CD4-positive, alpha-beta T cell treated with Interleukin-1 beta for 1 hour (primary cell): ENCODE results near the gene ITPKB.
A peak's percentile ranks its signal among the peaks of the same experiment; 100 is the strongest.
"Not testable (repeated sequence)": the region's sequence is repeated elsewhere in the genome, so short reads cannot be mapped to it uniquely, and the experiment has no call there.

Experiments used
- DNase-seq, 2 donors: peaks; one replicate each; pipeline ENCODE4 v3.0.0-alpha.2; 2020 to 2022

The ITPKB gene

DNA sequence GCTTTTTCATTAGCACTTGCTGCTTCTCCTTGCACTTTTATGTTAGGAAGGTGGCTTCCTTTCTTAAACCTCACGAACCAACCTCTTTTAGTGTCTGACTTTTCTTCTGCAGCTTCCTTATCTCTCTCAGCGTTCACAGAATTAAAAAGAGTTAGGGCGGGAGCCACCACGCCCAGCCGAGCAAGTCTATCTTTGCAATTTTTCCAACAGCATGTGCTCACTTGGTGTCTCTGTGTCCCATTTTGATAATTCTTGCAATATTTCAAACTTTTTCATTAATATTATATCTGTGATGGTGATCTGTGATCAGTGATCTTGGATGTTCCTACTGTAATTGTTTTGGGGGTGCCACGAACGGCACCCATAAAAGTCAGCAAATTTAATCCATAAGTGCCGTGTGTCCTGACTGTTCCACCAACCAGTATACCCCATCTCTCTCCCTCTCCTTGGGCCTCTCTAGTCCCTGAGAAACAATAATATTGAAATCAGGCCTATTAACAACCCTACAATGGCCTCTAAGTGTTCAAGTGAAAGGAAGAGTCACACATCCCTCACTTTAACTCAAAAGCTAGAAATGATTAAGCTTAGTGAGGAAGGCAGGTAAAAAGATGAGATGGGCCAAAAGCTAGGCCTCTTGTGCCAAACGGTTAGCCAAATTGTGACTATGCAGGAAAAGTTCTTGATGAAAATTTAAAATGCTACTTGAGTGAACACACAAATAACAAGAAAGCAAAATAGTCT is 15.9 kb upstream of the ITPKB start:
- no peak for DNase-seq

DNA sequence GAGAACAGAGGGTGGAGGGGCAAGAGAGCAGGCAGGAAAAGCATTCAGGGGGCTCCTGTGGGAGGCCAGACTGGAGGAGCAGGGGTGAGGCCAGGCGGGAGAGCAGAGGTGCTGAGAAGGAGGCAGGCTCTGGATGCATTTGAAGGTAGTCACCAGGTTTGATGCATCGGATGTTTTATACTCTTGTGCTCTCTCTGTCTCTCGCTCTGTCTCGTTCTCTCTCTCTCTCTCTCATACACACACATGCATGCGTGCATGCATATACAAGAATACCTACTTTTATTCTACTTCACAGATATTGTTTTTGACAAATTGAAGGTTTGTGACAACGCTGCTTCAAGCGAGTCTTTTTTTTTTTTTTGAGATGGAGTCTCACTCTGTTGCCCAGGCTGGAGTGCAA is 15.0 kb upstream of the ITPKB start:
- DNase-seq = no peak

DNA sequence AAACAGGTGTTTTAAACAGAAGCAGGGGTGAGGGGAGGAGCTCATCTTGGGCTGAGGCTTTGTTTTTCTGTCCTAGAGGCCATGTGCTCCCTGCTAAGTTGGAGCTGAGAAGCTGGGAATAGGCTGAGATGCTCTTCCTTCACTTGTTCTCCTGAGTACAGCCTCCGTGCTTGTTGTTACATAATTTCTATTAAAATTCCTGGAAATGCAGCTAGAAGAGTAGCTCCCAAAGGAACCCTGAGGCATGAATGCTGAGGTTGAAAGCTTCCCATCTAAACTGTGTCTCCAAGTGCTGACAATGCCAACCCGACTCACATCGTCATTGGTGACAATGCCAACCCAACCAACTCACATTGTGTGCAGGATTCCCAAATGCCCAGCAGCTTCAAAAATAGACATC is 12.6 kb upstream of the ITPKB start:
- DNase-seq = no peak

DNA sequence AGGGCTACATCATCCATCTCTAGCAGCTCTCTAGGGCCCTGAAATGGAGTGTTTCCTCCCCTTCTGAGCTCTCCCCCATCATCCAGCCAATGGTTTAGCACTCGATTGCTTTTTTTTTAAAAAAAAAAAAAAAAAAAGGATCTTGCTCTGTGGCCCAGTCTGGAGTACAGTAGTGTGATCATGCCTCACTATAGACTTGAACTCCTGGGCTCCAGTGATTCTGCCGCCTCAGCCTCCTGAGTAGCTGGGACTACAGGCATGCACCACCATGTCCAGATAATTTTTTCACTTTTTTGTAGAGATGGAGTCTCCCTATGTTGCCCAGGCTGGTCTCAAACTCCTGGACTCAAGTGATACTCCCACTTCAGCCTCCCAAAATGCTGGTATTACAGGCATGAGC is 12.1 kb upstream of the ITPKB start:
- DNase-seq = no peak

DNA sequence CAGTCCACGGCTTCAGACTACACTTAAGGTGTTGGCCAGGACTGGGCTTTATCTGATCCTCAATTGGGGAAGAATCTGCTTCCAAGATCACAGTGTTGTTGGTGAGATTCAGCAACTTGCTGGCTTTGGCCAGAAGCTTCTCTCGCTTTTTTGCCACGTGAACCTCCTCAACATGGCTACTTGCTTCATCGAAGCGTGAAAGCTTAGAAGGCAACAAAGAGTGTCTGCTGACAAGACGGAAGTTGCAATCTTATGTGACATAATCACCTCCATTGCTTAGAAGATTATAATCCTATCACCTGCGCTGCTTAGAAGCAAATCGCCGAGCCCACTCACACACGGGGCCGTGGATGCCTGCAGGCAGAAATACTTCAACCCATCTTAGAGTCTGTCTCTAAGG is 10.4 kb upstream of the ITPKB start:
- no peak for DNase-seq

DNA sequence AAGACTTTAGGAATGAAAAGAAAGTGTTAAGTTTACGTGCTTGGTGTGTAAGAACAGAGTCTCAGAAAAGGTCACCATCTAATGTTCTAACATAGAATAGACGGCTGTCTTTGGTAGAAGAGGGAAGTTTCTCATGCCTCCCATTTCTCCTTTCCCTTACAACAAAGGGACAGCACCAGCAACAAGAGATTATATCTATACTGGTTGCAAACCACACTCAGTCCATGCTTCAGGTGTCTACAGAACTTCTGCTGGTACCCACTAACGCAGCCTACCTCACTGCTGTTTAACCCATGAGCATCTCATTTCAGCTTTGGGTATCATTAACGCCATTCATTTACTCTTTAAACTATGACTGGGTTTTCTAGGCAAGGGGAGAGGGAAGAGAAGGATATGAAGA is 9.2 kb upstream of the ITPKB start:
- DNase-seq = no peak

DNA sequence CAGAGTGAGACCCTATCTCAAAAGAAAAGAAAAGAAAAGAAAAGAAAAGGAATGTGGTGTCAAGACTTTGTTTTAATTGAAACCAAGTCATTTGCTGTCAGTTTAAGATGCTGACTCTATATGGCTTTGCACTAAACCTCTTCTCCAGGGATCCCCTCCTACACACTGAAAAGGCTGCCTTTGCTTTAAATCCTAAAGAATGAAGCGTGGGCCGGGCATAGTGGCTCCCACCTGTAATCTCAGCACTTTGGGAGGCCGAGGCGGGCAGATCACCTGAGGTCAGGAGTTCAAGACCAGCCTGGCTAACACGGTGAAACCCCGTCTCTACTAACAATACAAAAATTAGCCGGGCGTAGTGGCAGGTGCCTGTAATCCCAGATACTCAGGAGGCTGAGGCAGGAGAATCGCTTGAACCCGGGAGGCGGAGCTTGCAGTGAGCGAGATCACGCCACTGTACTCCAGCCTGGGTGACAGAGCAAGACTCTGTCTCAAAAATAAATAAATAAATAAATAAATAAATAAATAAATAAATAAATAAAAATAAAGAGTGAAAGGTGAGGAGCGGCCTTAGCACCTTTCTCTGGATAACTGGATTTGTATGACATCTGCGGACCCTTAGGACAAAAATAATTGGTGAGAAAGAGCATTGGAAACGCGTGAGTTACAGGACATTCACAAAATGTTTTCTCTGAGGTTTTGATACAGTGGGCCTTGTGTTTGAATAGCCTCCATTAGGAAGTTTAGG is 8.6 kb upstream of the ITPKB start:
- not testable (repeated sequence) for DNase-seq

DNA sequence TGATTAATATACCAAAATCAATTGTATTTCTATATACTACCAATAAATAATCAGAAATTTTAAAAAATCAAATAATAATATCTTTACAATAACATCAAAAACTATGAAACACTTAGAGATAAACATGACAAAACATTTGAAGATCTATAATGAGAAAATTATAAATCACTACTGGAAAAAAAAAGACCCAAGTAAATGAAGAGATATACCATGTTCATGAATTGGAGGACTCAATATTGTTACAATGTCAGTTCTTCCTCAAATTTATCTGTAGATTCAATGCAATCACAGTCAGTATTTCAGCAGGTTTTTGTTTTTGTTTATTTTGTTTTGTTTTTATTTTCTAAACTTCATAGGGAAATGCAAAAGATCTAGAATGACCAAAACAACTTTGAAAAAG is 4.2 kb upstream of the ITPKB start:
- no peak for DNase-seq

DNA sequence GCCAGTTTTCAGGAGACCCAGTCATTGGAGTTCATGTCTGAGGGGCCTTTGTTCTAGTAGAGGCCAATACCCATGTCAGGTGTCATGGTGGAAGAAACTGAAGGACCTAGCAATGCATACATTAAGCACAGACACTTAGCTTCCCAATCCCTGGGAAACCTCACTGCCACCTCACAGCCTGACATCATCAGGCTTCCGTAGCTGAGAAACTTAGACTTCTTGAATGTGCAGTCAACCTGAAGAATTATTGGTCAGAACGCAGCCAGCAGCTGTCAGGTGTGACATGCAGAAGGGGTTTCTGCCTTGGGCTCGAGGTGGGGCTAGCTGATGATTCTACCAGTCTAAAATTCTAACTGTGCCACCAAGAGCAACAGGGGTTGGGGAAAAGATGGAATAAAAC is 1.9 kb upstream of the ITPKB start:
- DNase-seq = no peak

DNA sequence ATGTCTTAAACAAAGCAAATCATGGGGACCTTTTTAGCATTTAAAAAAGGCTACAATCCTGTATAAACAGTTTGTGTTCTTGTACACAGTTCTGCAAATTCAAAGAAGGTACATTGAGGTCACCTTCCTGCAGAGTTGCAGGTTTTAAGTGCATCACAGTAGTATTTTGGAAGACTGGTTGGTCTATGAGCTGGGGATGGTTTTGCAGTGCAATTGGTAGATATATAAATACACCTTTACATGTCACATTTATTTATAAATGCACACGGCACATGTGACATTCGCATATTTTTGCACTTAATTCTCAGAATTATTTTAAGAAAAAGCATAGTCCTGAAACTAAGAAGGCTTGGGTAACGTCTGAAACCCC is 599 bp upstream of the ITPKB start:
- no peak for DNase-seq

DNA sequence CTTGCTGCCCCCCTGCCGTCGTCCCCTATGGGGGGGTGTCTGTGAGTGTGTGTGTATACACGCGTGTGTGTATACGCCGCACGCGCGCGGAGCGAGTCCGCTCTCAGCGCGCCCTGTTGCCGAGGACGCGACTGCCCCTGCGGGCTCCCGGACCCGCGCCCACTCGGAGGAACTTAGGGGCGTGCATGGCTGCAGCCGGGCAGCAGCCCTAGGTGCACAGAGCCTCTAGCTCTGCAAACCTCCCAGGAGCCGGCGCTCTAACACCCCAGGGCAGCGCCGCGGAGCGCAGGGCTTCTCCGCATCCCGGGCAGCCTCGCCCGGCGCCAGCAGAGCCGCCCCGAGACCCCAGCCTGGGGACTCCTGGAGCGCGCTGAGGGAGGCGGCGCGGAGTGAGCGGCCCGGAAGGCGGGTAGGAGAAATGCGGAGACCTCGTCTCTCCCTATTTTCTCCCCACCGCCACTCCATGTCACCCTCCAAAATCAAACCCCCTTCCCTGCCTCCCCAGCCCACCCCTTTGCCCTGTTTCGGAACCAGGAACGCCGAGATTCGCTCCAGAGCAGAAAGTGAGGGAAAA is 574 bp downstream of the ITPKB start:
- DNase-seq = peak; percentile 32 to 45

DNA sequence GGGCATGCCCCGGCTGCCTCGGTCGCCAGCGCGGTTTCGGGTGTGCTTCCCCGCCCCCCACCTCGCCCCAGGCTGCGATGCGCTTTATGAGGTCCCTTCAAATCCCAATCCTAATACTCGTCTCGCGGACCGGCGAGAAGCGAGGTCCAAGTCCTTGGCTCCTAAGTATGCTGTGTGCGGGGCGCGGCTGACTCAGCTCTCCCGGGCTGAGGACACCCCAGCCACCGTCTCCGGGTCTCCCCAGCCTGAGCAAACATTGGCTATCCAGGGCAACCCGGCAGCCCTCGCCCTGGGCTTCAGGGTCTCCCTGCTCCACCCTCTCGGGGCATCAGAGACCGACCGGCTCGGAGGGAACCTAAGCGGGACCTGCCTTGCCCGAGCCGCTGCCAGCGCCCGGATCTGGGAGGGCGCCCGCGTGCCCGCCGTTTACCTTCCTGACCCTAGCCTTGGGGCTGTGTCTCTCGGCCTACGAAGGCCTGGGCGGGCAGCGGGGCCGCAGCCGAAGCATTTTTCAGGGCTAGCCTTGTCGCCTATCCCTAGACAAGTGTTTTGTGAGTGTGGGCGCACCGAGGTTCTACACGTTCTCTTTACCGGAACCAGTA is 1.2 kb downstream of the ITPKB start:
- peak; percentile 35 to 36 for DNase-seq

DNA sequence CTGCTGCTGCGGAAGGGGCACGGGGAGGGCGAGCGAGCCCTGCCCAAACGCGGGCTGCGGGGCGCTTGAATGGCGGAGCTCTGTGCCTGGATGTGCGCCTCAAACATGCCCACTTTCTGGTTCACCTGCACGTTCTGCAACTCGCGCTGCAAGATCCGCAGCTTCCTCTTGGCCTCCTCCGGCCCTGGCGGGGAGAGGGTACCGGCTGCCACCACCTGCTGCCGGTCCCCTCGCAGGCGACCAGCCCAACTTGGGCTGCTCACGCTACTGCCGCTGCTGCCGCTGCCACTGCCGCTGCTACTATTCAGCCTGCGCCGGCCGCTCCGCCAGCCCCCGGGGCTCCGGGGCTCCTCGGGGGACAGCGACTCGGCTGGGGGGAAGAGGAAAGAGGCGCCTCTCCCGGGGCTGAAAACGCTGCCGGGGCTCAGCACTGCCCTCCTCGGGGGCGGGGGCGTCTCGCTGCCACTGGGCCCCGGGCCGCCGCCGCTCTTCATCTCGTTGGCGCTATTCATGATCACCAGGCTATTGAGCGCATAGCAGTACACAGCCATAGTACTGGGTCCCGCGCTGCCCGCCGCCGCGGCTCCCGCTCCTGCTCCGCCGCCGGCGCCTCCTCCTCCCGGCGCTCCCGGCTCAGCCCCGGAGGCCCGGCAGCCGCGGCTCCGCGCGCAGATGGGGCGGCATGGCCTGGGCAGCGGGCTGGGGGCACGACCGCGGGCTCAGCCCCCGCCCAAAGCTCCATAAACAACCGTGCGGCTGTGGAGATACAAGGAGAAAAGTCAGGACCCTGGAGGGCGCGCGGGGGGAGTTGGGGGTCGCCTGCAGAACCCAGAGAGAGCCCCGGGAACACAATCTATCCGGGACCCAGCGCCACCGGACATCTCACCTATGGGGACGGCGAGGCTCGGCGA is 1.9 kb downstream of the ITPKB start:
- DNase-seq = peak; percentile 64

DNA sequence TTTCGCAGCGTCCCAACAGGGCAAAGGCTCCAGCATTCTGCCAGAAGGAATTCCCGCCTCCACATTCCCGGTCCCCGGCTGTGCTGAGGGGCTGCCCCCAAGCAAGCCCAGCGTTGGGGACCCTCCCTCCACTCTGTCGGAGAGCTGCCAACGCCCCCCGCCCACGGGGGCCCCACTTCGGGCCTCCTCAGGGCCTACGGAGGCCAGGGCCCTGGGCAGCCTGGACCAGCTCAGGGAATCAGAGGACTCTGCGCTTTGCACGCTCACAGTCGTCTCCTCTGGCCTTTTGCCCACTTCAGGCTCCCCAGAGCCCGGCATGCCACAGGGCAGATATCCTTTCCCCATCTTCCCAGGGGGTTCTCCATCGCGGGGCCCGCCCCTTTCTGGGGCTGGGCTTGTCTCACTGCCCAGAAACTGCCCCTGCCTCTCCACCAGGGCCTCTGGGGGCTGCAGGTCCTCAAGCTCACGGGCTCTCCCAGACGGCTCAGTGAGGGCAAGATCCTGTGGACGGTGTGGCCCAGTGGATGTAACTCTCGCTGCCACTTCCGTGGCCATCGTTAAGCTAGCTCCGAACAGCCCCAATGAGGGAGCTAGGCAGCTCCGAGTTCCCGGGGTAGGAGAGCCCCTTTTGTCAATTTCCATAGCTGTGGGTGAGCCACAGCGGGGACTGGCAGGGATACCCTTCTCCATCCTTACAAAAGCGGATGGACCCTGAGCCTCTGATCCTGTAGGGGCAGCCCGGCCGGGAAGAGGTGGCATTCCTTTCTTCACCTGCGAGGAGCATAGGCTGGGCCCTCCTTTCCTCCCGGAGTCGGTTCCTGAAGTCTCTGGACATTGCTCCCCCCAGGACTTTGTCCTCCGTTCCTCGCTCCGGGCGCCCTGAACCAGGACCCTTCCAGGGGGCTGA is 2.8 kb downstream of the ITPKB start:
- peak in 1 of 2 donors; percentile 21 for DNase-seq

DNA sequence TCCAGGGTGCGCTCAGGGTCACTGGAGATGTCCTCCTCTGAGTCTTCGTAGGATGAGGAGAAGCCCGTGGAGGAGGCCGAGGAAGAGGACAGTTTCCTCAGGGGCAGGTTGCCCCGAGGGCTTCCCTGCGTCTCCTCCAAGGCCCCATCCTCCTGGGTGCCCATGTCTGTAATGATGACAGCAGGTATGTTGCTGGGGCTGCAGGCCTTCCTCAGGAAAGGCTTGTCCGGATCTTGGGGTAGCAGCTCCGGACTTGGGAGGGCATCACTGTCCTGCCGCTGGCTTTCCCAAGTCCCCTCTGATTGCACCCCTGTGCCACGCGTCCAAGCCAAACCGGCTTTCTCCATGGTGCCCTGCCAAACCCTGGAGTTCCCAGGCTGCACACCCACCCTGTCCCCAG is 3.5 kb downstream of the ITPKB start:
- DNase-seq = no peak

DNA sequence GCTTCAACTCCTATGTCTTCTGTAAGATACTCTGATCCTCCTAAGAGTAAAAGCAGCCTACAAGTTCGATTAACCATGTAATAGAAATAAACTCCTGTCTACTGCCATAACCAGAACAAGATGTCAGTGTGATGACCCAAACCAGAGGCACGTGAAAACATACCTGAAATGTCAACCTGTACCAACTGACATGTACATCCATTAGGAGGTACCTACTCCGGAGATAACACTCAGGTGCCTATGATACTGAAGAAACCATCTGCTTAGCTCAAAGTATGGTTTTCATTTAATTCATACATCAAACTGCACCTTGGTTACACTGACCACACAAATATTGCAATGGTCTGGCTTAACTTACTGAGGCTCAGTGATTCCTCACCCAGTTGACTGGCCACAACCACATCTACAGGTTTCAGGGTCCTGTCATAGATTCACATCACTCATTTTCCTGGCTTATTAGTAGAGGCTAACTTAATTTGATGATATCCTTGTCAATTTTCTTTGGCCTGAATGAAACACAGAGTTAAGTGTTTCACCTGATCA is 4.4 kb downstream of the ITPKB start:
- DNase-seq = no peak

DNA sequence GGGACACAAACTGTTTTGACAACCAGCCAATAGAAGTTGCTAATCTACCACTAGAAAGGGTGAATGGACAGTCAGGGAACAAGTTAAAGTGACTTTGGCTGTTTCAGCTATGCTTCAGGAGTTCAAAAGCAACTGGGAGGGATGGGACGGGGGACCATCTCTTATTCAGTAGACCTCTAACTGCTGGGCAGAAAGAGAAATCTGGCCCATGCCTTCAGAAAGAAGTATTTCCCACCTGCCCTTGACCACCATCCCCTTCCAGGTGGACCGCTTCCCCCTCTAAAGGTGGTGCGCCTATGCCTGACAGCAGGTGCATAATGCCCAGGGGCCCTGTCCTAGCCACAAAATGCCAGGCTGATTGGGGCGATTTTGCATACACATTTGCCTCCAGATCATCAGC is 5.2 kb downstream of the ITPKB start:
- DNase-seq = no peak

DNA sequence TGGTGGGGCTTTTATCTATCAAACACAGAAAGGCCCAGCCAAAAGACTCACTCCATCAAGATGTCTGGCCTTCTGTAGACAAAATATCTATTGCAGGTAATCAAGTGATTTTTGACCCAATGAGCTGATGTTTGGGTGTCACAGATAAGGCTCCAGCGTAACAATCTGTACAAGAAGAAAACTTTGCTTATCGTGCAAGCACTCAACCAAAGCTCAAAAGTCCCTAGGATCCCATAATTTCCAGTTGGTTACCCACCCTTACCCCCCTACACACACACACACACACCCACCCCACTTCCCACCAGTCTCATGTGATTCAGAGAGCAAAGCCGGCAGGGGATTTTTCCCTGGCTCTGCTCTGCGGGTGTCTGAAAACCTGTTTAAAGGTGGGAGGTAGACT is 5.8 kb downstream of the ITPKB start:
- DNase-seq = no peak

DNA sequence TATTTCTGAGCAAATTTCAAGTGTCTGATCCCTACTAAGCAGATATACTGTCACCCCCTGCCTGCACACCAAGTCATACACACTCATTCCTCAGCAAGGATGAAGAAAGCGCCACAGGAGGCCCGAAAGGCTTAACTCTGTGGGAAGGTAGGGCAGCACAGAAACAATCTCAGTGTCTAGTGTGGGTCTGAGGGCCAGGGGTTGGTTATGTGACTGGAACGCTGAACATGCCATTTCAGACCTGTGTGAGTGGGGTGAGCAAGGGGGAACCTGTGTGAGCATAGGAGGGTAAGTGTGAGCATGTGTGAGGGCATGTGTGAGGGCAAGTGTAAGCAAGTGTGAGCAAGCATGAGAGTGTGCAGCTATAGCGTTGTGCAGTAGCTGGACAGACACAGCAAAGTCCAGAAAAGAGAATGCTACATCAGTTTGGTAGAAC is 6.2 kb downstream of the ITPKB start:
- no peak for DNase-seq

DNA sequence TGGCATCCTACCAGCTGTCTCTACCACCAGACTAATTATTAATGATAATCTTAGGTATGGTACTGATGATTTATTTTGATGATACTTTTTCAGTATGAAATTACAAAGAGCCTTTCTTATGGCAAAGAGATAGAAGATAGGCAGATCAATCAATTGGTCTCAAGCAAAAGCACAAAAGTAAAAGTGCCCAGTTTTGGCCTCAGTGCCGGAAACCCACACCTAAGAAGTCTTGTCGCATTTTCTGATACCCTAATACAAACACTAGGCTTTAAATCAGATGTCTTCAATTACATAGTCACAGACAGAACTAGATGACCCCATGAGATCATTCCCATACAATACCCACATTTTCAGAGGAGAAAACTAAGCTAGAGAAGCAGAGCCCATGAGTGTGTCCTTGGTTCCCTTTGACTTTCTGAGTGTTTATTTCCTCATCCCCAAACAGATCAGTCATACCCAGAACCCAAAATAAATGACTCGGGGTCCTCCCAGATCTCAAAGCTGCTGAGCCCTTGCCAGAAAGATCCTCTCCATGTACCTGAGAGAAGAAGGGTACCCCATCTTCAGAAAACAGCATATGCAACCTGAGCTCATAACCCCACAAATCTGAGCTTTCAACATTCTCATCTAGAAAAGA is 7.7 kb downstream of the ITPKB start:
- DNase-seq = no peak

DNA sequence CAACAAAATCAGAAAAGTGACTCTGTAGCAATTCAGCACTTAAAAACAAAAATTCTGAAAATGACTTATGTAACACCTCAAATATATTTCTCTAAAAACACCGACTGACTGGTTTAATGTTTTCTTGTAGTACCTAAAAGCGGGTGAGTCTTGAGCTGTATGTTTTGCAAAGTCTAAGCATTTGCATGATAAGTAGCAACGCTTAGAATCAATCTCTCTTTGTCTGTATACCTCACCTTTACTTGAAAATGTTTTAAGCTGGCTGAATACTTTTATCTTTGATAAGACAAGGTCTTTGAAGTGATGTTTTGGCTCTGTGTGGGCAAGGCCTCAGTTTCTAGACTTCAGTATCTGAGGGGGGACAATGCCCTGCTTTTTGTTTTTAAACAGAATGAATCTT is 8.2 kb downstream of the ITPKB start:
- no peak for DNase-seq
